Endothelial cell of umbilical vein (primary cell): ENCODE data around the gene RNF227. TPM values are rescaled to one million over a fixed set of nuclear protein-coding genes. Genes with fewer than 3 reads are reported as not detected.

ENCODE experiments used
- BruUV-seq: library from RNA; stranded (reverse); fragments of 400-500 nt; replicated peaks from 2 replicates; lab custom pipeline; 2021; lab: Mats Ljungman, UMichigan
- CTCF ChIA-PET: fragments of 300-600, 350-600 bp; sonication (Branson Sonifier 250); formaldehyde crosslinking; loops from one replicate; lab custom pipeline; 2021; ENCODE audit warnings: antibody characterized with exemption, inconsistent platforms; lab: Charles Lee
- POLR2A ChIA-PET: fragments of 300-600, 350-600 bp; sonication (Branson Sonifier 250); formaldehyde crosslinking; loops from one replicate; lab custom pipeline; 2021; ENCODE audit warnings: antibody characterized with exemption, inconsistent platforms; lab: Charles Lee
- DNase-seq: peaks from one replicate; pipeline ENCODE4 v3.0.0-alpha.2; 2011; ENCODE audit warnings: low read depth, low spot score
- FAIRE-seq: peaks from 2 replicates; lab custom pipeline; 2011; peaks lifted over from hg19 to GRCh38; lab: Jason Lieb, UNC
- H2AFZ ChIP-seq: 2 replicates; pipeline ENCODE4 v1.6.0; 2012; ENCODE audit warnings: low read depth, low read length, control low read depth, inconsistent platforms
- H3K27ac ChIP-seq: 2 replicates; pipeline ENCODE4 v1.5.1; 2011; ENCODE audit warnings: low read depth, mild to moderate bottlenecking, control low read depth, low read length, moderate library complexity; ENCODE audit not compliant: insufficient read depth
- H3K27me3 ChIP-seq, 2 experiments: 2 replicates each; pipeline versions ENCODE4 v1.6.0 to v1.6.1; 2011; ENCODE audit warnings: low read length in 2 of 2, mixed read lengths in 1 of 2; ENCODE audit not compliant: control insufficient read depth in 2 of 2, insufficient read depth in 2 of 2
- H3K36me3 ChIP-seq, 2 experiments: 2 replicates in 1 of 2; 3 replicates in 1 of 2; pipeline ENCODE4 v1.5.1; 2011; ENCODE audit warnings: low read length in 2 of 2, mild to moderate bottlenecking in 1 of 2, moderate library complexity in 1 of 2; ENCODE audit not compliant: control insufficient read depth in 2 of 2, insufficient read depth in 2 of 2; ENCODE audit errors: extremely low read depth in 1 of 2
- H3K4me1 ChIP-seq: 3 replicates; pipeline ENCODE4 v1.5.1; 2011; ENCODE audit warnings: mild to moderate bottlenecking, low read length; ENCODE audit not compliant: control insufficient read depth, insufficient read depth; ENCODE audit errors: extremely low read depth
- H3K4me2 ChIP-seq: 2 replicates; pipeline ENCODE4 v1.6.1; 2011; ENCODE audit warnings: low read length, control low read depth, mixed read lengths; ENCODE audit not compliant: insufficient read depth
- H3K4me3 ChIP-seq, 3 experiments: fragments of 200-600 bp in 1 of 3; sonication (generic), shearing (Covaris generic) in 1 of 3; replicated peaks in 1 of 3; 2 replicates each; pipeline ENCODE4 v1.5.1; 2011 to 2016; ENCODE audit warnings: control low read depth in 3 of 3, low read length in 3 of 3, mild to moderate bottlenecking in 2 of 3, inconsistent platforms in 1 of 3, low read depth in 1 of 3, moderate library complexity in 1 of 3; ENCODE audit not compliant: insufficient read depth in 1 of 3
- H3K79me2 ChIP-seq: 2 replicates; pipeline ENCODE4 v1.6.0; 2012; ENCODE audit warnings: low read length, inconsistent platforms; ENCODE audit not compliant: control insufficient read depth, insufficient read depth
- H3K9ac ChIP-seq: replicated peaks from 2 replicates; pipeline ENCODE3; 2011; ENCODE audit warnings: low read length, control low read depth; ENCODE audit not compliant: insufficient read depth; ENCODE audit errors: extremely low read depth
- H3K9me1 ChIP-seq: replicated peaks from 3 replicates; pipeline ENCODE4 v1.6.0; 2011; ENCODE audit warnings: mild to moderate bottlenecking, low read length; ENCODE audit not compliant: control insufficient read depth, insufficient read depth; ENCODE audit errors: extremely low read depth
- H3K9me3 ChIP-seq: replicated peaks from 2 replicates; pipeline ENCODE4 v1.5.1; 2012; ENCODE audit warnings: low read length, inconsistent platforms; ENCODE audit not compliant: control insufficient read depth, insufficient read depth
- H4K20me1 ChIP-seq: replicated peaks from 2 replicates; pipeline ENCODE3; 2011; ENCODE audit warnings: mild to moderate bottlenecking, low read length; ENCODE audit not compliant: control insufficient read depth, insufficient read depth; ENCODE audit errors: extremely low read depth
- FOS ChIP-seq: IDR thresholded peaks from 2 replicates; pipeline ENCODE4 v1.6.1; 2011; ENCODE audit warnings: mild to moderate bottlenecking, low read length, moderate library complexity, borderline replicate concordance; ENCODE audit not compliant: insufficient read depth
- JUN ChIP-seq: IDR thresholded peaks from 2 replicates; pipeline ENCODE4 v1.6.1; 2011; ENCODE audit warnings: borderline replicate concordance, low read depth; ENCODE audit not compliant: insufficient read length, insufficient read depth
- MAX ChIP-seq: IDR thresholded peaks from 2 replicates; pipeline ENCODE4 v1.6.1; 2011; ENCODE audit not compliant: insufficient read depth, insufficient read length
- MYC ChIP-seq: IDR thresholded peaks from one replicate; pipeline ENCODE4 v1.6.1; 2011; ENCODE audit warnings: mild to moderate bottlenecking, low read depth, low read length
- POLR2AphosphoS5 ChIP-seq: IDR thresholded peaks from 2 replicates; pipeline ENCODE4 v1.6.1; 2012; ENCODE audit warnings: low read depth, mild to moderate bottlenecking, control low read depth, low read length, moderate library complexity; ENCODE audit not compliant: insufficient read depth
- dilution Hi-C: fragments of 300-500 bp; cut with MboI; formaldehyde crosslinking; loops from one replicate; pipeline ENCODE4 v1.15.0; 2019; ENCODE audit warnings: low sequenced_read_pairs; ENCODE audit not compliant: extremely low pct_ligation_motif_present
- intact Hi-C: fragments of 100-400 bp; cut with micrococcal nuclease; formaldehyde crosslinking; loops from one replicate; pipeline ENCODE4 v1.10.0; 2022
- polyA plus RNA-seq, 4 experiments: library from polyadenylated mRNA; depleted of rRNA in 3 of 4; stranded (reverse) in 3 of 4; unstranded in 1 of 4; fragments of >200 nt; gene quantifications; 2 replicates each; pipeline versions ENCODE4 v1.2.1 to v1.2.3, GENCODE V29; 2011 to 2012; ENCODE audit warnings: missing spikeins in 1 of 4
- total RNA-seq: library from RNA; stranded (reverse); gene quantifications from 2 replicates; pipeline ENCODE4 v1.2.3, GENCODE V29; 2021

RNF227 gene
- total and polyA plus RNA-seq, 2 donors (not counting 3 experiments of a cell fraction or from before 2014, with no cell fraction given), result 0.58 to 0.76 TPM

- no peaks in the 10 kb centered on the region for H3K9me3 ChIP-seq
- H3K79me2 ChIP-seq, result peaks cover 34% of the 10 kb centered on the region
- TF ChIP-seq JUN, result no peak
- ChIA-PET POLR2A (no interaction called here), CTCF (interaction anchor here (0.7 to 4.2 kb wide), 8 partner anchors 13 to 187 kb away, joined by 3 to 42 read pairs (median 9); no protein-coding TSS in a partner anchor)
- H3K4me1 ChIP-seq, result peaks cover 23% of the 10 kb centered on the region
- DNase-seq (no peak), FAIRE-seq (no peak)
- BruUV-seq, result TSS peak; percentile 72
- H3K4me2 ChIP-seq, result peak overlapping the region; percentile 60
- no peaks in the 10 kb centered on the region for H3K27me3 ChIP-seq
- no peaks in the 10 kb centered on the region for H4K20me1 ChIP-seq
- H3K27ac ChIP-seq, result no peak overlapping the region
- H3K9ac ChIP-seq, result peak overlapping the region; percentile 67
- H3K4me3 ChIP-seq, result peak overlapping the region; percentile 74 to 84 (median 78)
- no peaks in the 10 kb centered on the region for H3K36me3 ChIP-seq
- H3K9me1 ChIP-seq, result no peaks in the 10 kb centered on the region
- dilution Hi-C loops, result no loop called here
- intact Hi-C loops, result no loop called here
- H2AFZ ChIP-seq, result peak overlapping the region; percentile 78
Measured at GRCh38 chr17:7930841-7931631, 14.9 kb upstream of the RNF227 start.

- H3K9me3 ChIP-seq, result no peaks in the 10 kb centered on the region
- TF ChIP-seq MYC, result no peak
- TF ChIP-seq POLR2AphosphoS5, result peak; percentile 31
- TF ChIP-seq FOS, result no peak
- TF ChIP-seq JUN, result no peak
- TF ChIP-seq MAX, result no peak
- ChIA-PET POLR2A (no interaction called here), CTCF (interaction anchor here (0.8 to 1.1 kb wide), 3 partner anchors 16 to 61 kb away, joined by 3 to 8 read pairs (median 3); no protein-coding TSS in a partner anchor)
- H3K79me2 ChIP-seq, result peaks cover 27% of the 10 kb centered on the region
- H3K4me1 ChIP-seq, result peaks cover 20% of the 10 kb centered on the region
- H2AFZ ChIP-seq, result peak within 1 kb of the TSS; percentile 87
- peak; percentile 84 for FAIRE-seq
- no peaks in the 10 kb centered on the region for H4K20me1 ChIP-seq
- H3K4me2 ChIP-seq, result peak within 1 kb of the TSS; percentile 49
- intact Hi-C loops, result no loop called here
- DNase-seq, result peak; percentile 67
- no peaks in the 10 kb centered on the region for H3K27me3 ChIP-seq
- no TSS peak for BruUV-seq
- no peaks in the 10 kb centered on the region for H3K36me3 ChIP-seq
- H3K4me3 ChIP-seq, result peak within 1 kb of the TSS in 2 of 3 experiments; percentile 33 to 37
- H3K27ac ChIP-seq, result no peak within 1 kb of the TSS
- H3K9ac ChIP-seq, result peak within 1 kb of the TSS; percentile 38
- H3K9me1 ChIP-seq, result no peaks in the 10 kb centered on the region
- dilution Hi-C loops, result no loop called here
Measured at GRCh38 chr17:7929158-7930023, 13.3 kb upstream of the RNF227 start, which contains the start of gene KCNAB3. TSS of gene KCNAB3 (minus strand) at chr17:7929856. CDS start at chr17:7929435, 421 bp downstream.
